Activated naive CD4-positive, alpha-beta T cell treated with anti-CD3 and anti-CD28 coated beads, Interleukin-2, amount 50 U/mL, for 16 hours (primary cell): ENCODE data around the gene CTDSPL.

Experiments used
- DNase-seq: peaks from one replicate; pipeline ENCODE4 v3.0.0-alpha.2; 2020

CTDSPL gene

GRCh38 chr3:38006031-38006430, 144.4 kb downstream of the CTDSPL start:
- no peak for DNase-seq

GRCh38 chr3:38006445-38006995, 144.8 kb downstream of the CTDSPL start:
- no peak for DNase-seq

GRCh38 chr3:38007754-38008090, 146.0 kb downstream of the CTDSPL start:
- DNase-seq: no peak

- DNase-seq: no peak
Observed at GRCh38 chr3:38008191-38008701, 146.6 kb downstream of the CTDSPL start.

- no peak for DNase-seq
Observed at GRCh38 chr3:38008971-38009580, 147.4 kb downstream of the CTDSPL start.

- no peak for DNase-seq
Observed at GRCh38 chr3:38009807-38010591, 148.3 kb downstream of the CTDSPL start.

GRCh38 chr3:38011111-38011510, 149.4 kb downstream of the CTDSPL start:
- DNase-seq: no peak

GRCh38 chr3:38015485-38015884, 153.8 kb downstream of the CTDSPL start:
- DNase-seq: no peak

- DNase-seq: no peak
Observed at GRCh38 chr3:38015984-38016383, 154.3 kb downstream of the CTDSPL start.

- no peak for DNase-seq
Observed at GRCh38 chr3:38016410-38016809, 154.7 kb downstream of the CTDSPL start.

- no peak for DNase-seq
Observed at GRCh38 chr3:38016847-38017444, 155.3 kb downstream of the CTDSPL start.

GRCh38 chr3:38017445-38018295, 156.0 kb downstream of the CTDSPL start:
- DNase-seq: no peak

GRCh38 chr3:38018296-38019266, 156.9 kb downstream of the CTDSPL start:
- DNase-seq: no peak

GRCh38 chr3:38019658-38020341, 158.1 kb downstream of the CTDSPL start:
- DNase-seq: no peak

GRCh38 chr3:38020342-38020726, 158.7 kb downstream of the CTDSPL start:
- DNase-seq: no peak

- DNase-seq: no peak
Observed at GRCh38 chr3:38021196-38021595, 159.5 kb downstream of the CTDSPL start.

GRCh38 chr3:38022301-38022700, 160.6 kb downstream of the CTDSPL start:
- DNase-seq: no peak

- DNase-seq: no peak
Observed at GRCh38 chr3:38022896-38023709, 161.4 kb downstream of the CTDSPL start.

GRCh38 chr3:38026856-38027255, 165.2 kb downstream of the CTDSPL start:
- no peak for DNase-seq
